DND-41 (cell line): Measurements from ENCODE around the gene RNF5.

Source experiments
- CTCF ChIP-seq: IDR thresholded peaks from 2 replicates; pipeline ENCODE4 v1.5.1; 2012; ENCODE audit warnings: borderline replicate concordance, low read length, moderate library complexity, mild to moderate bottlenecking; ENCODE audit not compliant: poor library complexity, severe bottlenecking; ENCODE audit errors: extremely low read depth
- EZH2 ChIP-seq: IDR thresholded peaks from 3 replicates; pipeline ENCODE4 v1.6.1; 2012; ENCODE audit warnings: borderline replicate concordance, low read depth, mild to moderate bottlenecking, moderate library complexity, low read length, inconsistent platforms; ENCODE audit not compliant: severe bottlenecking

- TF ChIP-seq CTCF (no peak), EZH2 (no peak)
Measured at GRCh38 chr6:32189069-32189741, 11.0 kb downstream of the RNF5 start.
